H9 (cell line): Measurements from ENCODE around the gene CYP19A1. TPM values are rescaled to one million over a fixed set of nuclear protein-coding genes. Genes with fewer than 3 reads are reported as not detected.

Source experiments
- DNase-seq: peaks from one replicate; pipeline ENCODE4 v3.0.0-alpha.2; 2017
- H2AFZ ChIP-seq: one replicate; pipeline ENCODE4 v1.6.1; 2013; ENCODE audit warnings: mild to moderate bottlenecking, low read length, control low read depth, moderate library complexity
- H2AK5ac ChIP-seq: 2 replicates; pipeline ENCODE4 v1.6.1; 2013; ENCODE audit warnings: low read length, control low read depth, mixed read lengths; ENCODE audit not compliant: insufficient read length
- H2BK120ac ChIP-seq: one replicate; pipeline ENCODE4 v1.6.1; 2013; ENCODE audit warnings: low read depth, mild to moderate bottlenecking, low read length, control low read depth, inconsistent platforms; ENCODE audit not compliant: poor library complexity, severe bottlenecking
- H2BK12ac ChIP-seq: 2 replicates; pipeline ENCODE4 v1.6.1; 2013; ENCODE audit warnings: low read length, control low read depth, mixed read lengths, low read depth; ENCODE audit not compliant: insufficient read length
- H2BK15ac ChIP-seq: 2 replicates; pipeline ENCODE4 v1.6.1; 2013; ENCODE audit warnings: low read depth, low read length, control low read depth
- H2BK20ac ChIP-seq: one replicate; pipeline ENCODE4 v1.6.1; 2013; ENCODE audit warnings: low read depth, mild to moderate bottlenecking, low read length, control low read depth, inconsistent platforms; ENCODE audit not compliant: poor library complexity, severe bottlenecking
- H2BK5ac ChIP-seq: 2 replicates; pipeline ENCODE4 v1.6.1; 2013; ENCODE audit warnings: low read length, control low read depth, mixed read lengths; ENCODE audit not compliant: insufficient read length
- H3K14ac ChIP-seq: 2 replicates; pipeline ENCODE4 v1.6.1; 2013; ENCODE audit warnings: low read length, control low read depth; ENCODE audit not compliant: insufficient read depth
- H3K18ac ChIP-seq: 2 replicates; pipeline ENCODE4 v1.6.1; 2013; ENCODE audit warnings: low read depth, mild to moderate bottlenecking, mixed read lengths, low read length, control low read depth; ENCODE audit not compliant: insufficient read length
- H3K23ac ChIP-seq: 2 replicates; pipeline ENCODE4 v1.6.1; 2013; ENCODE audit warnings: low read length, control low read depth, mixed read lengths, low read depth; ENCODE audit not compliant: insufficient read length
- H3K23me2 ChIP-seq: 2 replicates; pipeline ENCODE4 v1.6.1; 2013; ENCODE audit warnings: low read depth, mild to moderate bottlenecking, mixed read lengths, low read length, control low read depth; ENCODE audit not compliant: insufficient read length, poor library complexity, severe bottlenecking
- H3K27ac ChIP-seq: 2 replicates; pipeline ENCODE4 v1.5.1; 2013; ENCODE audit warnings: low read length, control low read depth, mixed read lengths, low read depth; ENCODE audit not compliant: insufficient read length
- H3K27me3 ChIP-seq: 2 replicates; pipeline ENCODE4 v1.6.1; 2013; ENCODE audit warnings: low read length, control low read depth, inconsistent platforms; ENCODE audit not compliant: insufficient read depth
- H3K4ac ChIP-seq: 2 replicates; pipeline ENCODE4 v1.6.1; 2013; ENCODE audit warnings: low read depth, mild to moderate bottlenecking, control low read depth, inconsistent platforms, low read length, moderate library complexity
- H3K4me1 ChIP-seq: 2 replicates; pipeline ENCODE4 v1.6.1; 2013; ENCODE audit warnings: low read length, control low read depth, inconsistent platforms; ENCODE audit not compliant: insufficient read depth
- H3K4me2 ChIP-seq: 2 replicates; pipeline ENCODE4 v1.6.1; 2013; ENCODE audit warnings: low read length, control low read depth, mixed read lengths; ENCODE audit not compliant: insufficient read length, insufficient read depth
- H3K56ac ChIP-seq: 2 replicates; pipeline ENCODE4 v1.6.1; 2013; ENCODE audit warnings: low read depth, mild to moderate bottlenecking, mixed read lengths, low read length, control low read depth; ENCODE audit not compliant: insufficient read length
- H3K79me1 ChIP-seq: 2 replicates; pipeline ENCODE4 v1.6.1; 2013; ENCODE audit warnings: low read depth, mild to moderate bottlenecking, moderate library complexity, low read length, control low read depth, inconsistent platforms; ENCODE audit not compliant: insufficient read depth, poor library complexity, severe bottlenecking
- H3K79me2 ChIP-seq: 2 replicates; pipeline ENCODE4 v1.6.1; 2013; ENCODE audit warnings: low read length, control low read depth, inconsistent platforms; ENCODE audit not compliant: insufficient read depth
- H3K9ac ChIP-seq: 2 replicates; pipeline ENCODE4 v1.6.1; 2013; ENCODE audit warnings: low read length, control low read depth, mixed read lengths; ENCODE audit not compliant: insufficient read length; ENCODE audit errors: extremely low read depth
- H3K9me3 ChIP-seq: one replicate; pipeline ENCODE4 v1.6.1; 2013; ENCODE audit warnings: low read depth, low read length, inconsistent platforms; ENCODE audit not compliant: control insufficient read depth
- H3T11ph ChIP-seq: one replicate; pipeline ENCODE4 v1.6.1; 2013; ENCODE audit warnings: mild to moderate bottlenecking, low read length, control low read depth, inconsistent platforms
- H4K20me1 ChIP-seq: one replicate; pipeline ENCODE4 v1.6.1; 2013; ENCODE audit not compliant: control insufficient read depth, insufficient read length, insufficient read depth
- H4K5ac ChIP-seq: 2 replicates; pipeline ENCODE4 v1.6.1; 2013; ENCODE audit warnings: low read depth, mild to moderate bottlenecking, mixed read lengths, low read length, control low read depth; ENCODE audit not compliant: insufficient read length
- H4K8ac ChIP-seq: replicated peaks from 2 replicates; pipeline ENCODE4 v1.6.1; 2013; ENCODE audit warnings: low read length, control low read depth, mixed read lengths, low read depth; ENCODE audit not compliant: insufficient read length
- H4K91ac ChIP-seq: 2 replicates; pipeline ENCODE4 v1.6.1; 2013; ENCODE audit warnings: low read depth, mild to moderate bottlenecking, moderate library complexity, mixed read lengths, low read length, control low read depth; ENCODE audit not compliant: insufficient read length
- H3K27ac Mint-ChIP-seq, 3 experiments: 2 replicates in 2 of 3; 3 replicates in 1 of 3; pipeline ENCODE4 v1.8.0; 2020 to 2021; ENCODE audit warnings: mixed read lengths in 3 of 3, mild to moderate bottlenecking in 1 of 3, moderate library complexity in 1 of 3
- H3K27me3 Mint-ChIP-seq: 2 replicates; pipeline ENCODE4 v1.8.0; 2021; ENCODE audit warnings: low read depth, mild to moderate bottlenecking, moderate library complexity, mixed read lengths
- H3K36me3 Mint-ChIP-seq, 3 experiments: 2 replicates in 2 of 3; 3 replicates in 1 of 3; pipeline ENCODE4 v1.8.0; 2020 to 2021; ENCODE audit warnings: low read depth in 3 of 3, mixed read lengths in 3 of 3; ENCODE audit not compliant: insufficient read depth in 1 of 3
- H3K4me1 Mint-ChIP-seq, 2 experiments: 2 replicates each; pipeline ENCODE4 v1.8.0; 2020; ENCODE audit warnings: mixed read lengths in 2 of 2
- H3K4me3 Mint-ChIP-seq, 2 experiments: 2 replicates in 1 of 2; 3 replicates in 1 of 2; pipeline ENCODE4 v1.8.0; 2020 to 2021; ENCODE audit warnings: mild to moderate bottlenecking in 2 of 2, mixed read lengths in 2 of 2, moderate library complexity in 1 of 2
- H3K9me3 Mint-ChIP-seq, 2 experiments: 2 replicates in 1 of 2; 3 replicates in 1 of 2; pipeline ENCODE4 v1.8.0; 2020; ENCODE audit warnings: mild to moderate bottlenecking in 2 of 2, mixed read lengths in 2 of 2, moderate library complexity in 1 of 2
- CTCF ChIP-seq: fragments of 200-600 bp; sonication (generic); conservative IDR thresholded peaks from 3 replicates; pipeline ENCODE4 v1.8.0; 2021; ENCODE audit warnings: antibody characterized with exemption, mild to moderate bottlenecking
- WGBS: extraction: QIAGEN DNeasy Blood & Tissue Kit; methylation state at CpG from one replicate; pipeline ENCODE4 v1.1.7; 2013; ENCODE audit warnings: missing lambda C conversion rate, low lambda C conversion rate, mixed read lengths; ENCODE audit not compliant: insufficient read length; ENCODE audit errors: extremely low coverage; 5-methylcytosine and 5-hydroxymethylcytosine counted together
- total RNA-seq: library from RNA; stranded (reverse); gene quantifications from 2 replicates; pipeline ENCODE4 v1.2.1, GENCODE V29; 2021

CYP19A1 gene
- total RNA-seq, 1 experiment from 2014 or later = not detected

GRCh38 chr15:51232581-51232980, 105.8 kb downstream of the CYP19A1 start:
- H3K79me1 ChIP-seq = no peaks in the 10 kb centered on the region
- H3K18ac ChIP-seq = no peak overlapping the region
- no peak overlapping the region for H2BK20ac ChIP-seq
- Mint-ChIP-seq H3K36me3 (no peaks in the 10 kb centered on the region), H3K27me3 (no peaks in the 10 kb centered on the region), H3K4me1 (peaks cover 26 to 31% of the 10 kb centered on the region in 2 experiments), H3K4me3 (no peak overlapping the region), H3K9me3 (no peaks in the 10 kb centered on the region), H3K27ac (no peak overlapping the region)
- no peaks in the 10 kb centered on the region for H3K27me3 ChIP-seq
- TF ChIP-seq CTCF = no peak
- H3K9ac ChIP-seq = no peak overlapping the region
- H2AK5ac ChIP-seq = no peak overlapping the region
- H3K56ac ChIP-seq = no peak overlapping the region
- no peak overlapping the region for H2BK15ac ChIP-seq
- no peak overlapping the region for H2BK120ac ChIP-seq
- no peak overlapping the region for H3K23ac ChIP-seq
- DNase-seq = no peak
- H4K20me1 ChIP-seq = no peaks in the 10 kb centered on the region
- H3K14ac ChIP-seq = no peak overlapping the region
- WGBS = no CpG with 5 or more reads among the region's 3 CpGs
- no peak overlapping the region for H4K5ac ChIP-seq
- H4K91ac ChIP-seq = no peak overlapping the region
- peaks cover 14% of the 10 kb centered on the region; the same call in 1 of the 2 replicates for H3K4me1 ChIP-seq
- no peak overlapping the region for H4K8ac ChIP-seq
- no peak overlapping the region for H2BK5ac ChIP-seq
- no peaks in the 10 kb centered on the region for H3K79me2 ChIP-seq
- no peak overlapping the region for H2AFZ ChIP-seq
- H3T11ph ChIP-seq = no peak overlapping the region
- no peak overlapping the region for H3K4ac ChIP-seq
- no peak overlapping the region for H3K4me2 ChIP-seq
- H2BK12ac ChIP-seq = no peak overlapping the region
- H3K27ac ChIP-seq = no peak overlapping the region
- H3K23me2 ChIP-seq = no peaks in the 10 kb centered on the region
- H3K9me3 ChIP-seq = no peaks in the 10 kb centered on the region
